GM23338 (cell line): ENCODE measurements around the gene SFRP5. TPM values are rescaled to one million over a fixed set of nuclear protein-coding genes. Genes with fewer than 3 reads are reported as not detected.

ENCODE experiments used
- ATAC-seq: fragments of 200-7000 bp; cut with Tn5 transposase; 3 replicates; pipeline ENCODE4 v1.9.1; 2020
- DNase-seq: peaks from one replicate; pipeline ENCODE4 v3.0.0-alpha.2; 2015; ENCODE audit warnings: low spot score
- H2AFZ ChIP-seq: fragments of 200-600 bp; sonication (generic); 2 replicates; pipeline ENCODE4 v1.8.0; 2016; ENCODE audit warnings: antibody characterized with exemption, mild to moderate bottlenecking, moderate library complexity
- H3F3A ChIP-seq: fragments of 200-600 bp; sonication (generic); replicated peaks from 2 replicates; pipeline ENCODE4 v1.8.0; 2017; ENCODE audit warnings: antibody characterized with exemption, mixed run types, low read depth
- H3K27ac ChIP-seq: fragments of 200-600 bp; sonication (generic); 2 replicates; pipeline ENCODE4 v1.6.1; 2016; ENCODE audit warnings: low read depth
- H3K27me3 ChIP-seq: fragments of 200-600 bp; sonication (generic); 2 replicates; pipeline ENCODE4 v1.8.0; 2016; ENCODE audit warnings: mild to moderate bottlenecking, mixed run types, moderate library complexity; ENCODE audit not compliant: insufficient read depth
- H3K36me3 ChIP-seq: fragments of 200-600 bp; sonication (generic); 2 replicates; pipeline ENCODE4 v1.8.0; 2016; ENCODE audit warnings: mild to moderate bottlenecking; ENCODE audit not compliant: insufficient read depth
- H3K4me1 ChIP-seq: fragments of 200-600 bp; sonication (generic); 2 replicates; pipeline ENCODE4 v1.8.0; 2016; ENCODE audit warnings: mild to moderate bottlenecking, moderate library complexity; ENCODE audit not compliant: insufficient read depth
- H3K4me2 ChIP-seq: fragments of 200-600 bp; sonication (generic); 2 replicates; pipeline ENCODE4 v1.7.1; 2017; ENCODE audit warnings: mixed run types
- H3K4me3 ChIP-seq: fragments of 200-600 bp; sonication (generic); 2 replicates; pipeline ENCODE4 v1.6.1; 2016; ENCODE audit warnings: mixed run types
- H3K79me2 ChIP-seq: fragments of 200-600 bp; sonication (generic); replicated peaks from 2 replicates; pipeline ENCODE4 v1.8.0; 2017; ENCODE audit warnings: mild to moderate bottlenecking; ENCODE audit not compliant: insufficient read depth
- H3K9me2 ChIP-seq: fragments of 200-600 bp; sonication (generic); 2 replicates; pipeline ENCODE4 v1.8.0; 2017; ENCODE audit not compliant: insufficient read depth
- H4K20me1 ChIP-seq: fragments of 200-600 bp; sonication (generic); replicated peaks from 2 replicates; pipeline ENCODE4 v1.8.0; 2017; ENCODE audit warnings: mild to moderate bottlenecking; ENCODE audit not compliant: insufficient read depth
- H3K27ac Mint-ChIP-seq: 2 replicates; pipeline ENCODE4 v1.8.0; 2020; ENCODE audit warnings: inconsistent platforms, mild to moderate bottlenecking, moderate library complexity, mixed read lengths
- H3K27me3 Mint-ChIP-seq: 3 replicates; pipeline ENCODE4 v1.8.0; 2022; ENCODE audit warnings: low read depth, mild to moderate bottlenecking, moderate library complexity, mixed read lengths, inconsistent platforms; ENCODE audit not compliant: insufficient read depth, poor library complexity
- H3K36me3 Mint-ChIP-seq: 3 replicates; pipeline ENCODE4 v1.8.0; 2021; ENCODE audit warnings: low read depth, mild to moderate bottlenecking, inconsistent platforms, moderate library complexity, mixed read lengths
- H3K4me1 Mint-ChIP-seq: 3 replicates; pipeline ENCODE4 v1.8.0; 2020; ENCODE audit warnings: mild to moderate bottlenecking, inconsistent platforms, mixed read lengths
- H3K4me3 Mint-ChIP-seq: 3 replicates; pipeline ENCODE4 v1.8.0; 2021; ENCODE audit warnings: moderate library complexity, mild to moderate bottlenecking, inconsistent platforms, mixed read lengths
- H3K9me3 Mint-ChIP-seq: 3 replicates; pipeline ENCODE4 v1.8.0; 2020; ENCODE audit warnings: moderate library complexity, mild to moderate bottlenecking, inconsistent platforms, mixed read lengths
- CREB1 ChIP-seq: fragments of 250-450 bp; sonication (Bioruptor Pico); IDR thresholded peaks from 2 replicates; pipeline ENCODE4 v1.5.0; 2020; ENCODE audit warnings: low read depth, mild to moderate bottlenecking, moderate library complexity
- CTCF ChIP-seq, 2 experiments: fragments of 200-600 bp in 1 of 2; sonication (generic) in 1 of 2; conservative IDR thresholded peaks; 2 replicates each; pipeline versions ENCODE4 v1.5.1 to v1.6.1; 2016 to 2017; ENCODE audit warnings: antibody characterized with exemption in 2 of 2, low read depth in 2 of 2, mild to moderate bottlenecking in 2 of 2, moderate library complexity in 1 of 2
- ETS1 ChIP-seq: IDR thresholded peaks from 2 replicates; pipeline ENCODE4 v1.6.1; 2016; ENCODE audit warnings: antibody characterized with exemption
- EZH2phosphoT487 ChIP-seq: fragments of 200-600 bp; sonication (generic); IDR thresholded peaks from one replicate; pipeline ENCODE4 v1.8.1; 2018; ENCODE audit warnings: antibody characterized with exemption; ENCODE audit not compliant: unreplicated experiment
- POLR2AphosphoS5 ChIP-seq: IDR thresholded peaks from 2 replicates; pipeline ENCODE4 v1.6.1; 2016; ENCODE audit warnings: antibody characterized with exemption, low read depth
- REST ChIP-seq: IDR thresholded peaks from one replicate; pipeline ENCODE4 v1.6.1; 2018; ENCODE audit warnings: antibody characterized with exemption; ENCODE audit not compliant: unreplicated experiment
- ZNF114 ChIP-seq: fragments of 250-450 bp; sonication (Bioruptor Pico); IDR thresholded peaks from 2 replicates; pipeline ENCODE4 v1.5.0; 2020; ENCODE audit warnings: mild to moderate bottlenecking, moderate library complexity
- ZNF331 ChIP-seq: fragments of 250-450 bp; sonication (Bioruptor Pico); IDR thresholded peaks from 2 replicates; pipeline ENCODE4 v1.5.0; 2020; ENCODE audit warnings: low read depth, mild to moderate bottlenecking, moderate library complexity
- ZNF462 ChIP-seq: fragments of 250-450 bp; sonication (Bioruptor Pico); IDR thresholded peaks from 2 replicates; pipeline ENCODE4 v1.5.0; 2020; ENCODE audit warnings: mild to moderate bottlenecking, moderate library complexity
- polyA plus RNA-seq: library from polyadenylated mRNA; unstranded; fragments of >200 nt; fragmentation: Nextera tagmentation; extraction: Ambion mirVana; gene quantifications from 2 replicates; pipeline ENCODE4 v1.2.1, GENCODE V29; 2016
- total RNA-seq: library from RNA; depleted of rRNA; stranded (reverse); fragments of >200 nt; shearing (Covaris generic); gene quantifications from 2 replicates; pipeline ENCODE4 v1.2.3, GENCODE V29; 2014

Gene SFRP5
- total and polyA plus RNA-seq, 2 experiments from 2014 or later, result 2.4 to 3.5 TPM

GRCh38 chr10:97812696-97813095, 40.9 kb upstream of the SFRP5 start:
- no peaks in the 10 kb centered on the region for H3K4me1 ChIP-seq
- DNase-seq (no peak), ATAC-seq (no peak)
- Mint-ChIP-seq H3K4me3 (no peak overlapping the region), H3K27me3 (peaks cover 6% of the 10 kb centered on the region), H3K9me3 (no peaks in the 10 kb centered on the region), H3K36me3 (no peaks in the 10 kb centered on the region), H3K27ac (no peak overlapping the region), H3K4me1 (peaks cover 3% of the 10 kb centered on the region; the same call in 2 of the 3 replicates)
- peak overlapping the region; percentile 84 for H2AFZ ChIP-seq
- H3K27ac ChIP-seq, result no peak overlapping the region
- H3K27me3 ChIP-seq, result no peaks in the 10 kb centered on the region
- H3K36me3 ChIP-seq, result no peaks in the 10 kb centered on the region
- H4K20me1 ChIP-seq, result no peaks in the 10 kb centered on the region
- H3K4me2 ChIP-seq, result no peak overlapping the region
- no peaks in the 10 kb centered on the region for H3F3A ChIP-seq
- H3K79me2 ChIP-seq, result no peaks in the 10 kb centered on the region
- TF ChIP-seq ZNF114 (no peak), CTCF (conservative IDR thresholded peaks at IDR 0.05; ENCODE audit: low read depth in 2 of 2) (no peak), REST (no peak), ZNF462 (no peak), CREB1 (CRISPR knock-in tag) (no peak), ZNF331 (CRISPR knock-in tag) (no peak), EZH2phosphoT487 (no peak), ETS1 (no peak), POLR2AphosphoS5 (no peak)
- no peak overlapping the region for H3K4me3 ChIP-seq
- H3K9me2 ChIP-seq, result no peaks in the 10 kb centered on the region
